Inferior parietal cortex (tissue), 1 donor: ENCODE data around the gene TUBB8B.
"Not testable (repeated sequence)": the region's sequence is repeated elsewhere in the genome, so short reads cannot be mapped to it uniquely, and the experiment has no call there.

ENCODE experiments used
- DNase-seq: peaks from one replicate; pipeline ENCODE4 v3.0.0-alpha.2; 2016; ENCODE audit errors: extremely low spot score

TUBB8B gene

DNA sequence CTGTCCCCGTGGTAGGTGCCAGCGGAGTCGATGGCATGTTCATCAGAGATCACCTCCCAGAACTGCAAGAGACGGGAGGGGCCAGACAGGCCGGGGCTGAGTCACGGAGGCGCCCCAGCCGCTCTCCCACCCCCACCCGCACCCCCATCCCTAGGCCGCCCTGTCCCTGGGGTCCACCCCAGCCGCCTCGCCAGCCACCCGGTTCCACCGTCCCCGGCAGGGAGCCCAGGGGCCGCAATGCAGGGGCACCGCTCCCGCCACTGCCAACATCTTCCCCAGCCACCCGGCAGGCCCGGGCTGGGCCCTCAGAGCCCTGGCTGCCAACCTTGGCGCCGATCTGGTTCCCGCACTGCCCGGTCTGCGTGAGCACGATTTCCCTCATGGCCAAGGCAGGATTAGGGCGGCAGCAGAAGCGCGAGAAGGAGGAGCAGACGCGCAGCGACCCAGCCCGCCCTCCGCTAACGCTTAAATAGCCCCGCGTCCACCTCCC is at the start of gene TUBB8B:
TUBB8B (minus strand) TSS at position 440 of the 490 bp plus-strand sequence; CDS start at position 382, 58 bp downstream.
- not testable (repeated sequence) for DNase-seq

DNA sequence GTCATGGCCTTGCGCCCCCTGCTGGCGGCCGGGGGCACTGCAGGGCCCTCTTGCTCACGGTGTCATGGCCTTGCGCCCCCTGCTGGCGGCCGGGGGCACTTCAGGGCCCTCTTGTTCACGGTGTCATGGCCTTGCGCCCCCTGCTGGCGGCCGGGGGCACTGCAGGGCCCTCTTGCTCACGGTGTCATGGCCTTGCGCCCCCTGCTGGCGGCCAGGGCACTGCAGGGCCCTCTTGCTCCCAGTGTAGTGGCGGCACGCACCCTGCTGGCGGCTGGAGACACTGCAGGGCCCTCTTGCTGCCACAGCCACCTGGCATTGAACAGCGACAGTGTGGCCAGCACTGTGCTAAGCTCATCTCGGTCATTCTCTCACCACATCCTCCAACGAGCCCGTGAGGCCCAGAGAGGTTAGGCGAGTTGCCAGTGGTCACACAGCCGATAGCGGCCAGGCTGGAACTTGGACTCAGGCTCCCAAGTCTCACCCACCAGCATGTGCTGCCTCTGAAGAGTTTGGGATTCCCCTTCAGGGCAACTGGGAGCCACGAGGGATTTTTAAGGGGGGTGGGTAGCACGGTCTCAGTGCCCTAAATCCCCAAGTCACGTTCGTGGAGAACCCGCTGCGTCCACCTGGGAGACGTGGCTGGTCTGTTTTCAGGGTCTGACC is 48.0 kb upstream of the TUBB8B start:
- DNase-seq, result not testable (repeated sequence)

DNA sequence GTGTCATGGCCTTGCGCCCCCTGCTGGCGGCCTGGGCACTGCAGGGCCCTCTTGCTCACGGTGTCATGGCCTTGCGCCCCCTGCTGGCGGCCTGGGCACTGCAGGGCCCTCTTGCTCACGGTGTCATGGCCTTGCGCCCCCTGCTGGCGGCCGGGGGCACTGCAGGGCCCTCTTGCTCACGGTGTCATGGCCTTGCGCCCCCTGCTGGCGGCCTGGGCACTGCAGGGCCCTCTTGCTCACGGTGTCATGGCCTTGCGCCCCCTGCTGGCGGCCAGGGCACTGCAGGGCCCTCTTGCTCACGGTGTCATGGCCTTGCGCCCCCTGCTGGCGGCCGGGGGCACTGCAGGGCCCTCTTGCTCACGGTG is 47.3 kb upstream of the TUBB8B start:
- DNase-seq, result not testable (repeated sequence)

DNA sequence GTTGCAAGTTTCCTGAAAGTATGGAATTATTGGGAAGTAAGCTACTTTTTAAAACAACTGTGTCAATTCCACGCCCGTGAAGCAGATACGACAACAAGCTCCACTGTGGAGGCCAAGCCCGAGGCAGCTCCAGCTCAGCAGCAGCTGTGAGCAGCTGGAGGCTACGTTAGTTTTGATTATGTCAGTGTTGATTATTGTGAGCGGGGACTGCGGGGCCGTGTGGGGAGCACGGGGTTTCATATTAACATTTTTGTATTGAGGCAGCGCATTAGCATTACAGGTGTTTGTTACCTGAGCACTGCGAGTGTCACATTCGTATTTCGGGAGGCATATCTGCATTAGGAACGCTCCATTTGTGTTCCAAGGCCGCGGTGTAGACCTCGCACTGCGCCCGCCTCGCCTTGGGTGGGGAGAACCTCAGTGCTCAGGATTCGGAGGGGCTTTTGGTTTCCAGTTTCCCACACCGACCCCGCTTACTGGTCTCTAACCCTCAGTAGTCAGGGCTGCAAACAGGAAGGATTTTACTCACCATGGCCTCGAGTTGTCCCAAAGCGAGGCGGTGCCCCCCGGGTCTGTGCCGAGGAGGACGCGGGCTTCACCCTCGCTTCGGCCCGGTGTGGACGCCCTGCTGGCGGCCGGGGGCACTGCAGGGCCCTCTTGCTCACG is 46.8 kb upstream of the TUBB8B start:
- not testable (repeated sequence) for DNase-seq

DNA sequence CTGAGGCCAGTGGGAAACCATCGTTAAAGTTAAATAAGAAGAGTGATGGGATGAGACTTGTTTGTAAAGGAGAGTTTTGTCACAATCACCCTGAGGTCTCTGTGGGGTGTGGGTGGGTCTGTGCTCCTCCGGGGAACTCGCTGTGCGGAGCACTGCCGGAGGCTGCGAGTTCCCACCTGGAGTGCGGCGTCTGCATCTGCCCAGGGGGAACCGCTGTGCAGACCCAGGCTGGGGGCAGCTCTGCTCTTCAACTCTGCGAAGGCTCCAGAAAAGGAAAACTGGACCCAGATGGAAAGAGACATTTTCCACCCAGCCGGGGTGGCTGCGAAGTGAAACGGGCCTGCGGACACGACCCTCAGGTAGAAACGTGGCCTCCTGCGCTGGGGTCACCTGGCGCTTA is 46.2 kb upstream of the TUBB8B start:
- not testable (repeated sequence) for DNase-seq

DNA sequence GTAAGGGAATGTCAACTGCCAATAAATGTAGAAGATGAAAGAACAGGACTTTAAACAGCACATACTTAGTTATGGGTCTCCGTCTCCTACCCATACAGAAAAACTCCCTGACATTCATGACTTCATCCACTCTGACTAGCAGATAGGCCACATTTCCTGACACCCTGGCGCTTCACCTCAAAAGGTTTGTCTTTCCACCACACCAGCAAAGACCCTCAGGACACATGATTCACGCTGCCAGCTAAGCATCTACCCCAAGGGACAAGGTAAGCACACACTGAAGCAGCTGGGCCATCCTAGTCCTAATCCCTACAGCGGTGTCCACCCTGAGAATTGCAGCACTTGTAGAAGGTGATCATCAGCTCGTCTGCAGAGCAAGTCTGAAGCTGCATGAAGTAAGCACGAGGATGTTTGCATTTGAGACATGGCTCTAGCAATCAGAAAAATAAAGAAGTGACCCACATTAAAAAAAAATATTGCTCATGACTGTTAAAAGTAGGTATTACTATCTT is 44.5 kb upstream of the TUBB8B start:
- not testable (repeated sequence) for DNase-seq

DNA sequence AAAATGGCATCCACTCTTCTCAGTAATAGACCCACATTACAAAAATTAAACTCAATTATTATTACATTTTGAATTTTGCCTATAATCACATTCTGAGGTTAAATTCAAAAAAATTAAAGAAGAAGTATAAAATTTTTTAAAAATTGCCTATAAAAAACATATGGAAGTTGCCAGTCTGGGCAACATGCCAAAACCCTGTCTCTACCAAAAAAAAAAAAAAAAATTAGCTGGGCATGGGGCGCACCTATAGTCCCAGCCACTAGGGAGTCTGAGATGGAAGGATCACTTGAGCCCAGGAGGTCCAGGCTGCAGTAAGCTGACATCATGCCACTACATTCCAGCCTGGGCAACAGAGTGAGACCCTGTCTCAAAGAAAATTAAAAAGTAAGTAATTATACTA is 42.1 kb upstream of the TUBB8B start:
- not testable (repeated sequence) for DNase-seq

DNA sequence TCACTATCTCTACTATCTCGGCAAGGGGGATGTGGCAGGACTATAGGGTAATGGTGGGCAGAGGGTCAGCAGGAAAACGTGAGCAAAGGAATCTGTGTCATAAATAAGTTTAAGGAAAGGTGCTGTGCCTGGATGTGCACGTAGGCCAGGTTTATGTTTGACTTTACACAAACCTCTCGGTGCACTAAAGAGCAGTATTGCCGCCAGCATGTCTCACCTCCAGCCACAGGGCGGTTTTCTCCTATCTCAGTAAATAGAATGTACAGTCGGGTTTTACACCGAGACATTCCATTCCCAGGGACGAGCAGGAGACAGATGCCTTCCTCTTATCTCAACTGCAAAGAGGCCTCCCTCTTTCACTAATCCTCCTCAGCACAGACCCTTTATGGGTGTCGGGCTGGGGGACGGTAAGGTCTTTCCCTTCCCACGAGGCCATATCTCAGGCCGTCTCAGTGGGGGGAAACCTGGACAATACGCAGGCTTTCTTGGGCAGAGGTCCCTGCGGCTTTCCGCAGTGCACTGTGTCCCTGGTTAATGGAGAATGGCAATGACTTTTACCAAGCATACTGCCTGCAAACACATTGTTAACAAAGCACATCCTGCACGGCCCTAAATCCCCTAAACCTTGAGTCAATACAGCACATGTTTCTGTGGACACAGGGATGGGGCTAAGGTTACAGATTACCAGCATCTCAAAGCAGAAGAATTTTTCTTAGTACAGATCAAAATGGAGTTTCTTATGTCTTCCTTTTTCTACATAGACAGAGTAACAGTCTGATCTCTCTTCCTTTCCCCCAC is 41.2 kb upstream of the TUBB8B start:
- DNase-seq, result not testable (repeated sequence)

DNA sequence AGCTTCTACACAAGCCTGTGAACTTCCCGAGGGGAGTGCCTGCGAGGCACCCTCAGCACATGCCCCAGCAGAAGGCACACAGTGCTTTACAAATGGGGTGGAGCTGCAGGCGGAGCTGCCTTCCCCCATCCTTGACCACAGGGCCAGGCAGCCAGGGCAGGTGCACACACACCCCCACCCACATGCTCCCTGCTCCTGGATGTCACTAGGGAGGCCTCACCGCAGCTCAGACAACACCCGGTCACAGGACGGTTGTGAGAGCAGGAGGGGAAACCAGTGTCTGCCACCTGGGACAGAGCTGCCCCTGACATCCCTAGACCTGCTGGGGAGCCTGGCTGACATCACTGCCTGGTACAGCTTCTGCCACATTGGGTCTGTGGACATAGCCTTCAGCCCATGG is 39.7 kb upstream of the TUBB8B start:
- DNase-seq, result not testable (repeated sequence)

DNA sequence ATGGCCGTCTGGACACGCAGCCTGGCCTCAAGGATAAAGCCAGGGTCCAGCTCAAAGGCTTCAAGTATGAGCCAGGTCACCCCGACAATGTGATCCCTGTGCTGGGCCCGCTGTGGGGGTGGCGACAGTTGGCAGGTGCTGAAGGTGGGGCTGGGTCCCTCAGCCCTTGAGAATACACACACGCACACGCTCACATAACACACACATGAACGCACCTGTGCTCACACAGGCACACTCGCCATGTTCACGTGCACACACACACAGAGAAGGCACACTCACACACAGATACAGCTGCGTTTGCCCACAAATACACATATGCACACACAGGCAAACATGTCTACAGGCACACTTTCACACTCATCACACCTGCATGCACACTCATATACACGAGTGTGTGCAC is 35.4 kb upstream of the TUBB8B start:
- DNase-seq, result not testable (repeated sequence)

DNA sequence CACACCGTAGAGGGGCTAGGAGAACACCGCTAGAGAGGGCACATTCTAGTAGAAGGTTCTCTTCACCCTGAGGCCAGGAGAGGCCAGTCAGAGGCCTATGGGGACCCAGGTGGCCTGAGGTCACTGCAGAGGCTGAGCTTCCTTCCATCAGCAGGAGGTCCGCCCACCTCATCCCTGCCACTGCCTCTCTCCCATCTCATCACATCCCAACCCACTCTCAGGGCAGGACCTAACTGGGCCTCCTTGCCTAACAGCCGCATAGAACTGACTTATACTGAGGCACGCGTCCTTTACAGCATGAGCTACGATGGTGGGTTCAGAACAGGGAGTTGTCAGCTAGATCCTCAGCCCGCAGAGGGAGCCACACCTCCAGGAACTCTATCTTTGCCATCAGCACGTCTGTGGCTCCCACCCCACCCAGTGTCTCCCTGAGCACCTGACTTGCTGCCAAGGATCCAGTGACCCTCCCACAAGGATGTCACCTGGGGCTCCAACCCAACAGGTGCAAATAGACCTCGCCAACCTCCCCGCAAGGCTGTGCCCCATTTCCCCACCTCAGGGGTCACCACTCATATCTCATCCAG is 33.3 kb upstream of the TUBB8B start:
- DNase-seq, result not testable (repeated sequence)

DNA sequence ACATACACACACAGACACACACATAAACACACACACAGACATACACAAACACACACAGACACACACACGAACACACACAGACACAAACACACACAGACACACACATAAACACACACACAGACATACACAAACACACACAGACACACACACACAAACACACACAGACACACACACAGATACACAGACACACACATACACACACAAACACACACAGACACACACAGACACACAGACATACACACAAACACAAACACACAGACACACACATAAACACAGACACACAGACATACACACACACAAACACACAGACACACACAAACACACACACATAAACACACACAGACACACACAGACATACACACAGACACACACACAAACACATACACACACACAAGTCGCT is 31.5 kb upstream of the TUBB8B start:
- DNase-seq, result not testable (repeated sequence)

DNA sequence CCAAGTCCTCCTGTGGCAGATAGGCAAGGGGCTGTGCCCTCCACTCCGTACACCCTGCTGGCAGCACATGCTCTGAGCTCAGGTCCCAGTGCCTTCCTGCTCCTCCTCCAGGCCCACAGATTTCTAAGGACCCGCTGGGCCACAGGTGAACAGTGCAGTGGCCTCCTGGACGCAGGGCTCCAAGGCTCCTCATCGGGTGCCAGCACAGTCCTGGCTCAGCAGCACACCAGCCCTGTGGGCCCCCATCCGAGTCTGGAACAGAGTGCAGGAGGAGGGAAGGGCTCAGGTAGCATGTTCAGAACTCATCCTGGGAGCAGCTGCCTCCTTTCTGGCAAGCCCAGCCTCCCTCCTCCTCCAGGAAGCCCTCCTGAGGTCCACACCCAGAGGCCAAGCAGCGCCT is 30.8 kb upstream of the TUBB8B start:
- not testable (repeated sequence) for DNase-seq

DNA sequence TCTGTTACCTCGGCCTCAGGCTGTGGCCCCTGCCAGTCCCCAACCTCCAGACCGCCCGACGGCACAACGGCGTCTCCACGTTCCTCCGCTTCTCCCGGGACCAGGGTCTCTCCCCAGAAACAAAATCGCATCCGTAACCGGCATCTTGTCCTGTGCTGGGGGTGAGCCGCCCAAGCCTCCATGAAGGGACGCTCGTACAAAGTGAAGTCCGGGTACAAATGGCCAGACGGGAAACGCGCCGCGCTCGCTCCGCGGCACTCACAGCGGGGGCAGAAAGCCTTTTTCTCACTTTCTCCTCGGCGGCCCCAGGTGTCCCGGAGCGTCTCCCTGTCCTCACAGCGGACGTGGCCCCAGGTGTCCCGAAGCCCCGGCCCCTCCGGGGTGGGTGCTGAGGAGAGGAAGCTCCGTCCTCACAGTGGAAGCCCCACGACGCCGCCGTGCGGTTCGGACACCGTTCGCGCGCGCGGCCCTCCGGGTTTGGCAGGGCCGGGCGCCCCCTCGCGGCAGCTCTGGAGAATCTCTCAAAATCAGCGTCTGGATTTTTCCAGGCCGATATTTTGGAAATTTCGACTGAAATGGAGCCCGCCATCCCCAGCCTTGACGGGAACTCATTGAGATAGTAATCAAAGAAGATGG is 26.2 kb upstream of the TUBB8B start:
- DNase-seq, result not testable (repeated sequence)

DNA sequence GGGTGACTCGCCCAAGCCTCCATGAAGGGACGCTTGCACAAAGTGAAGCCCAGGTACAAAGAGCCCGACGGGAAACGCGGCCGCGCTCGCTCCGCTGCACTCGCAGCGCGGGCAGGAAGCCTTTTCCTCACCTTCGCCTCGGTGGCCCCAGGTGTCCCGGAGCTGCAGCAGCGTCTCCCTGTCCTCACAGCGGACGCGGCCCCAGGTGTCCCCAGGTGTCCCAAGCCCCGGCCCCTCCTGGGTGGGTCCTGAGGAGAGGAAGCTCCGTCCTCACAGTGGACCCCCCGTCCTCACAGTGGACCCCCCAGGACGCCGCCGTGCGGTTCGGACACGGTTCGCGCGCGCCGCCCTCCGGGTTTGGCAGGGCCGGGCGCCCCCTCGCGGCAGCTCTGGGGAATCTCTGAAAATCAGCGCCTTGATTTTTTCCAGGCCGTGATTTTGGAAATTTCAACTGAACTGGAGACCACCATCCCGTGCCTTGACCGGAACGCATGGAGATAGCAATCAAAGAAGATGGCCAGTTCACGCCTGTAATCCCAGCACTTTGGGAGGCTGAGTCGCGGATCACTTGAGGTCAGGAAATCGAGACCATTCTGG is 23.9 kb upstream of the TUBB8B start:
- not testable (repeated sequence) for DNase-seq

DNA sequence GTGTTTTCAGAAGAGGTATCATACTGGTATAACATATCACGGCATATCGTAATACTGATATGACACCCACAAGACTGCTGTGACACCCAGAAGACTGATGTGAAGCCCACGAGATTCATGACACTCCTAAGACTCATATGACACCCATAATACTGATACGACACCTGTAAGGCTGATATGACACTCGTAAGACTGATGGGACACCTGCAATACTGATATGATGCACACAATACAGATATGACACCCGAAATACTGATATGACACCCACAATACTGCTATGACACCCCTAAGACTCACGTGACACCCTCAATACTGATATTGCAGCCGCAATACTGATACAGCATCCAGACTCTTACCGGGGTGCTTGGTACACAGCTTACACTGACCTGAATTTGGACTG is 18.3 kb upstream of the TUBB8B start:
- DNase-seq, result not testable (repeated sequence)

DNA sequence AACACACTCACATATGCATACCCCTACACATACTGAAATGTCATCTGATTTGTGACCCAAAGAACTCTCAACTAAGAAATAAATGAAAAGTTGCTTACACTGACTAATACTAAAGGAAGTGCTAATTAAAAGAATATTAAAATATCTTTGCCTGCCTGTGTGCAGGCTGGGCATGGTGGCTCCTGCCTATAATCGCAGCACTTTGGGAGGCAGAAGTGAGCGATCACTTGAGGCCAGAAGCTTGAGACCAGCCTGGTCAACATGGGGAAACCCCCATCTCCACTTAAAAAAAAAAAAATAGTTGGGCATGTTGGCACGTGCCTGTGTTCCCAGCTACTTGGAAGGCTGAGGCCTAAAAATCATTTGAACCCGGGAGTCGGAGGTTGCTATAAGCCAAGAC is 14.9 kb upstream of the TUBB8B start:
- not testable (repeated sequence) for DNase-seq

DNA sequence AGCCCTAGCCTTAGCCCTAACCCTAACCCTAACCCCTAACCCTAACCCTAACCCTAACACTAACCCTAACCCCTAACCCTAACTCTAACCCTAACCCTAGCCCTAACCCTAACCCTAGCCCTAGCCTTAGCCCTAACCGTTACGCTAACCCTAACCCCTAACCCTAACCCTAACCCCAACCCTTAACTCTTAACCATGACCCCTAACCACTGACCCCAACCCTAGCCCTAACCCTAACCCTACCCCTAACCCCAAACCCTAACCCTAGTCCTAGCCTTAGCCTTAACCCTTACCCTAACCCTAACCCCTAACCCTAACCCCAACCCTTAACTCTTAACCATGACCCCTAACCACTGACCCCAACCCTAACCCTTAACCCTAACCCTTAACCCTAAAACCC is 14.2 kb upstream of the TUBB8B start:
- peak; percentile 2 for DNase-seq

DNA sequence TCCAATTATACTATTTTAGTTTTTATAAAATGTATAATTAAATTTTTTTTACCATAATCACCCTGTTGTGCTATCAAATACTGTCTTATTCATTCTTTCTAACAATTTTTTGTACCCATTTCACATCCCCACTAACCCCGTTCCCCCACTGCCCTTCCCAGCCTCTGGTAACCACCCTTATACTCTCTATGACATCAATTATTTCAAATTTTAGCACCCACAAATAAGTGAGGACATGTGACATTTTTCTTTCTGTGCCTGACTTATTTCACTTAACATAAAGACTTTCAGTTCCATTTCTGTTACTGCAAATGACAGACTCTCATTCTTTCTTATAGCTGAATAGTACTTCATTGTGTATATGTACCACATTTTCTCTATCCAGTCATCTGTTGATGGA is 5.0 kb upstream of the TUBB8B start:
- not testable (repeated sequence) for DNase-seq

DNA sequence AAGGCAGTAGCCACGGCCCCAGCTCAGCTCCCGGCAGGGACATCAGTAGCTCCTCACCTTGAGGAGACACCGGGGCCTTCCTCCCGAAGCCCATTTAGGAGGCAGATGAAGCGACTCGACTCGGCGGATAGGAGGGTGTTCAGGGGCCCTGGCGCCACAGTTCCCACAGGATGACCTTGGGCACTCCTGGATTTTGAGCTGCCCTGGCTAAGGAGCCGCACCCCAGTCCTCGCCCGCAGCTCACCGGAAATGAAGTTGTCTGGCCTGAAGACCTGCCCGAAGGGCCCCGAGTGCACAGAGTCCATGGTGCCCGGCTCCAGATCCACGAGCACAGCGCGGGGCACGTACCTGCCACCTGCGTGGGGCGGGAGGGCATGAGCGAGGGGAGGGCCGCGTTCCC is 719 bp downstream of the TUBB8B start:
- DNase-seq, result not testable (repeated sequence)

DNA sequence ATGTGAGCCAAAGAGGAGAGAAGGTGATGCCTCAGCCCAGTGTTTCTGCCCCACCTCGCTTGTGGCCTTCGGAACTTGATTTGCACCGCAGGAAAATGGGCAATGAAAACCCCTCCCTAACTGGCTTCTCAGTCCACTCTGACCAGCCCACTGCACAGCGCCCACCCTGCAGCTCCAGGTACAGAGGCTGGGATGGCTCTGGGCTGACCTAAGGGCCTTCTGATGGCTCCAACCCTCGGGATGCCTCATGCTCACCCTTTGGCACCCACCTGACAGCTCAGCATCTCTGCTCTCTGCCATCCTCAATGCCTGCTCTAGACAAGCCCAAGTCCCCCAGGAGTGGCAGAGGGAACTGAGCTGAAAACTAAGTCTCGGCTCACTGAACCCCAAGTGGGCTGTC is 36.2 kb downstream of the TUBB8B start:
- DNase-seq, result not testable (repeated sequence)
